ENCODE data around the gene ADAM12. TPM values are rescaled to one million over a fixed set of nuclear protein-coding genes. Genes with fewer than 3 reads are reported as not detected.

Gene ADAM12
- total and polyA plus RNA-seq, 9 of the 15 experiments (the other 6 are each of a cell fraction or from before 2014, with no cell fraction given): not detected

DNA sequence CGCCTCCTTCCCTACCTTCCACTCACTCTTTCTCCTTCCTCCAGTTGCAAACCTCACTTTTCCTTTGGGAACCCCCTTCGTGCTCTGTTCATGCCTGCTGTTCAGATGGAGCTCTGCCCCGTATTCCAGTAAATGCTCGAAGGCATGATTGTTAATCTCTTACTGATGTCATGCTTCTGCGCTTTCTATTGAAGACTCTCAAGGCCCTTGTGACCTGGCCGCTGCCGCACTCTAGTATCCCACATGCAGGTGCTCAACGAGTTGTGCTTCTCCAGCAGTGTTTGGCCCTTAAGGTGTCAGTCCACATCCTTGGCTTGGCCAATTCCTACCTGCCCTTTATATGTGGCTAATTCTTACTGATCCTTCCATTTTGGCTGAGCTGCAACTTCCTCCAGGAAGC, 158.6 kb downstream of the ADAM12 start (continued):
- no peak for TF ChIP-seq ZNF23 (CRISPR knock-in tag; IDR thresholded peaks at IDR 0.05)
- TF ChIP-seq FOS (IDR thresholded peaks at IDR 0.05; ENCODE audit: extremely low read depth, insufficient read length): no peak

DNA sequence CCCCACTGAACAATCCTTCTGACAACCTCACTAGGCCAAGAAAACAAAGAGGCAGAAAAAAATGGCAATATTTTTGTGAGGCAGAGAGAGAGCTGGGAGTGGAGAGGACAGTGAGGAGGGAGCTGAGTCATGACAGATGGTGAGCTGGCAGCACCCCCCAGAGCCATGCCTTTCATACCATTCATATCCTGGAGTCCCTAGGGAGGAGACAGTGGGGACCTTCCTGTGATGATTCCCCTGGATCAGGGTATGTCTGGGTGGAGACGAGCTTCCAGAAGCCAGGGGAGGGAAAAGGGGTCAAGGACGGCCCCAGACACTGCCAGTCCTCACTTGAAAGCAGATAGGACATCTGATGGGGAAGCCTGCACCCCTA, 160.5 kb downstream of the ADAM12 start:
- Histone ChIP-seq H3K27ac (ENCODE audit: extremely low read depth, low read depth, low read length) (no peak overlapping the region), H4K20me1 (replicated peaks; ENCODE audit: control insufficient read depth, insufficient read depth, low read length) (no peaks in the 10 kb centered on the region), H3K27me3 (ENCODE audit: control insufficient read depth in 2 of 2, insufficient read depth in 2 of 2, low read length in 2 of 2) (peaks cover 0 to 28% of the 10 kb centered on the region in 2 experiments; a peak in 2 of 5 replicates), H3K9me3 (replicated peaks; ENCODE audit: control insufficient read depth, insufficient read depth, low read depth, low read length) (no peaks in the 10 kb centered on the region), H3K36me3 (ENCODE audit: control insufficient read depth, insufficient read depth, low read length) (no peaks in the 10 kb centered on the region), H2AFZ (ENCODE audit: low read depth, low read length) (no peak overlapping the region), H3K9me1 (ENCODE audit: control insufficient read depth, insufficient read depth, low read length) (no peaks in the 10 kb centered on the region), H3K9ac (ENCODE audit: insufficient read depth in 1 of 2, low read depth in 2 of 2, low read length in 2 of 2) (no peak overlapping the region), H3K4me1 (replicated peaks in 1 of 2; ENCODE audit: control insufficient read depth in 2 of 2, insufficient read depth in 2 of 2, low read length in 2 of 2) (no peaks in the 10 kb centered on the region; a peak in 2 of 5 replicates), H3K79me2 (ENCODE audit: control insufficient read depth, insufficient read depth, low read length) (no peaks in the 10 kb centered on the region), H3K4me2 (ENCODE audit: insufficient read depth, low read length) (no peak overlapping the region), H3K4me3 (no peak overlapping the region)
- TF ChIP-seq ZNF253 (CRISPR knock-in tag; conservative IDR thresholded peaks at IDR 0.05) (no peak), BDP1 (IDR thresholded peaks at IDR 0.05; ENCODE audit: insufficient read depth, insufficient read length) (no peak)
- TF ChIP-seq, protein P1, sequence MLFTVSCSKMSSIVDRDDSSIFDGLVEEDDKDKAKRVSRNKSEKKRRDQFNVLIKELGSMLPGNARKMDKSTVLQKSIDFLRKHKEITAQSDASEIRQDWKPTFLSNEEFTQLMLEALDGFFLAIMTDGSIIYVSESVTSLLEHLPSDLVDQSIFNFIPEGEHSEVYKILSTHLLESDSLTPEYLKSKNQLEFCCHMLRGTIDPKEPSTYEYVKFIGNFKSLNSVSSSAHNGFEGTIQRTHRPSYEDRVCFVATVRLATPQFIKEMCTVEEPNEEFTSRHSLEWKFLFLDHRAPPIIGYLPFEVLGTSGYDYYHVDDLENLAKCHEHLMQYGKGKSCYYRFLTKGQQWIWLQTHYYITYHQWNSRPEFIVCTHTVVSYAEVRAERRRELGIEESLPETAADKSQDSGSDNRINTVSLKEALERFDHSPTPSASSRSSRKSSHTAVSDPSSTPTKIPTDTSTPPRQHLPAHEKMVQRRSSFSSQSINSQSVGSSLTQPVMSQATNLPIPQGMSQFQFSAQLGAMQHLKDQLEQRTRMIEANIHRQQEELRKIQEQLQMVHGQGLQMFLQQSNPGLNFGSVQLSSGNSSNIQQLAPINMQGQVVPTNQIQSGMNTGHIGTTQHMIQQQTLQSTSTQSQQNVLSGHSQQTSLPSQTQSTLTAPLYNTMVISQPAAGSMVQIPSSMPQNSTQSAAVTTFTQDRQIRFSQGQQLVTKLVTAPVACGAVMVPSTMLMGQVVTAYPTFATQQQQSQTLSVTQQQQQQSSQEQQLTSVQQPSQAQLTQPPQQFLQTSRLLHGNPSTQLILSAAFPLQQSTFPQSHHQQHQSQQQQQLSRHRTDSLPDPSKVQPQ (CRISPR knock-in tag; IDR thresholded peaks at IDR 0.05; ENCODE audit: borderline replicate concordance): no peak
- no TSS peak for BruUV-seq (replicated peaks)
- in situ Hi-C loops (cut with MboI): no loop called here
- ChIA-PET CTCF (ENCODE audit: low intra/inter-chr PET ratio) (no interaction called here), POLR2A (interaction anchor here (1.0 kb wide), 1 partner anchor 12 kb away, joined by 3 read pairs; no protein-coding TSS in a partner anchor)
- ATAC-seq (no peak), FAIRE-seq (no peak), DNase-seq (ENCODE audit: extremely low read depth in 1 of 4, low spot score in 3 of 4) (no peak)
- WGBS (ENCODE audit: insufficient coverage, low coverage, missing lambda C conversion rate): 10% methylated on average over 2 of the region's 2 CpGs
- intact Hi-C loops (cut with micrococcal nuclease): no loop called here

All from K562 (cell line).